Gastrocnemius medialis (tissue), 4 donors: Measurements from ENCODE around the gene PEAK3.

Source experiments
- POLR2A ChIP-seq, 2 donors: fragments of 450-650 bp; IDR thresholded peaks; one replicate each; pipeline ENCODE4 v1.6.1; 2017; ENCODE audit warnings: antibody characterized with exemption in 2 of 2, mild to moderate bottlenecking in 2 of 2, moderate library complexity in 2 of 2
- TF ChIP-seq, protein P1 (sequence below), 5 experiments: fragments of 450-650 bp in 3 of 5; fragments of 200-600 bp in 2 of 5; sonication (generic) in 2 of 5; IDR thresholded peaks in 4 of 5; conservative IDR thresholded peaks in 1 of 5; 1 replicate in 4 of 5; 2 replicates in 1 of 5; pipeline ENCODE4 v1.5.1; 2016 to 2019; ENCODE audit warnings: antibody characterized with exemption in 5 of 5, mild to moderate bottlenecking in 3 of 5, moderate library complexity in 3 of 5

DNA sequence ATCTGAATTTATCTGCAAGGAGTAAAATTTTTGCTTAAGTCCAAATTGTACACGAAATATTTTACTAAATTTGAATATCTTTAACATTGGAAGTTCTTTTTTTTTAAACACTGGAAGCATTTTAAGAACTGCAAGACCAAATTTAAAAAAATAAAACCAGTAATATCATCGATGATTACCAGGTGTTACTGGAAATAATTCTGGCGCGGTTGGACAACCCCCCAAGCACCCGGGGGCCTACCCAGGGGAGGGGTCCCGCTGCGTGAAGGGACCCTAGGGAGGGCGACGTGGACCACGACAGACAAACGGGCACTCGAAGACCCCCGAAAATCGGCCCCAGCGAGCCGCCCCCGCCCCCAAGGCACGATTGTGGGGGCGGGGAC, 13.1 kb downstream of the PEAK3 start:
- TF ChIP-seq, protein P1, sequence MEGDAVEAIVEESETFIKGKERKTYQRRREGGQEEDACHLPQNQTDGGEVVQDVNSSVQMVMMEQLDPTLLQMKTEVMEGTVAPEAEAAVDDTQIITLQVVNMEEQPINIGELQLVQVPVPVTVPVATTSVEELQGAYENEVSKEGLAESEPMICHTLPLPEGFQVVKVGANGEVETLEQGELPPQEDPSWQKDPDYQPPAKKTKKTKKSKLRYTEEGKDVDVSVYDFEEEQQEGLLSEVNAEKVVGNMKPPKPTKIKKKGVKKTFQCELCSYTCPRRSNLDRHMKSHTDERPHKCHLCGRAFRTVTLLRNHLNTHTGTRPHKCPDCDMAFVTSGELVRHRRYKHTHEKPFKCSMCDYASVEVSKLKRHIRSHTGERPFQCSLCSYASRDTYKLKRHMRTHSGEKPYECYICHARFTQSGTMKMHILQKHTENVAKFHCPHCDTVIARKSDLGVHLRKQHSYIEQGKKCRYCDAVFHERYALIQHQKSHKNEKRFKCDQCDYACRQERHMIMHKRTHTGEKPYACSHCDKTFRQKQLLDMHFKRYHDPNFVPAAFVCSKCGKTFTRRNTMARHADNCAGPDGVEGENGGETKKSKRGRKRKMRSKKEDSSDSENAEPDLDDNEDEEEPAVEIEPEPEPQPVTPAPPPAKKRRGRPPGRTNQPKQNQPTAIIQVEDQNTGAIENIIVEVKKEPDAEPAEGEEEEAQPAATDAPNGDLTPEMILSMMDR (IDR thresholded peaks at IDR 0.05 in 4 of 5, conservative IDR thresholded peaks at IDR 0.05 in 1 of 5): no peak
- no peak for TF ChIP-seq POLR2A (IDR thresholded peaks at IDR 0.05)
